GM19324 (cell line): Measurements from ENCODE around the gene SLC16A3.
"Not testable (repeated sequence)": the region's sequence is repeated elsewhere in the genome, so short reads cannot be mapped to it uniquely, and the experiment has no call there.

ENCODE experiments used
- ATAC-seq: cut with Tn5 transposase; IDR thresholded peaks from one replicate; pipeline ENCODE4 v1.9.1; 2021; ENCODE audit warnings: mild to moderate bottlenecking, moderate library complexity; ENCODE audit not compliant: unreplicated experiment, low FRiP score

The SLC16A3 gene

DNA sequence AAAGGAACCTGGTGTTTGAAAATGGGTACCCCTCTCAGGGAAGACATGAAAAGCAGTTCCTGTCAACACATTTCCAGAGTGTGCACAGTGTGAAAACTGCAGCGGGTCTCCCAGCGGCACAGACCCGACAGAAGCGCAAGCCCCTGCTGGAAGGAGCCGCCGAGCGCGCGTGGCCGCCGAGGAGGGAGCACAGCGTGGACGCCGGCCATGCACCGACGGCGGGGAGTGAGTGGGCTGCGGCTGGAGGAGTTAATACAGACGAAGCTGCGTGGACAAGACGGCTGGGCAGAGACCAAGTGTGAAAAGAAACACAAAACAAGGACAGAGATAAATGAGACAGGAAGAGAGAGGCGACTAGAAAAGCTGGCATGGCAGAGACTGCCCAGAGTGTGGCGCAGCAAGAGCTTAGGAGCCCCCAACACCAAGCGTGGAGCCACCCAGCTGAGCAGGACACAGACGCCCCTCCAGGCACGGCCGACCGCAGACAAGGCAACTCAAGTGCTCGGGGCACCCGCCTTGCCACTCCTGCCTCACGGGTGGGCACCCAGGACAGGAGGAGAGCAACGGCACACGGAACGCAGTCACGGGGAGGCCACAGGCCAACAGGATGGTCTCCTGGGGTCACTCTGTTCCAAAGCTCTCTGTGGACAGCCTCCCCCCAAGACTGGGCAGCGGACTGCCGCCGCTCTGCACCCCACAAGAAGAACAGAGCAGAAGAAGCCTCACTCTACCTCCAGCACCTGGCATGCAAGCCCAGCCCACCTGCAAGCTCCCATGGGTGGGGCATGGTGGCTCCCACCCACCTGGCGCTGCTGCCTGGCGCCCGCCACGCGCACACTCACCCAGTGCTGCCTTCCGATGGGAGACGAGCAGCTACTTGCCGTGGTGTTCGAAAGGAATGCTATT is 16.5 kb downstream of the SLC16A3 start:
- ATAC-seq, result no peak

DNA sequence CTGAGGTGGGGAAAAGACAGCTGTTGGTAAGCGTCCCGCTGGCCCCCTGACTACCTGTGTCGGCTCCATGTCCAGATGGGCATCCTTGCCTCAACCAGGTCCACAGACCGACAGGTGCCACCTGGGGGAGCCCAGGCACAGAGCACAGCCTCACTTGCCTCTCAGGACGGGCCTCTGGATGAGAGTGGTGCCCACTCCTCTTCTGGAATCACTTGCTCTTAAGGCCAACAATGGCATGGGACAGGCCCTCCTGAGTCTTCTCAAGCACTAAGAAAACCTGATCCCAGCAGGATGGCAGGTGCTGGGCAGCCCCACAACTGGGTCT is 17.2 kb downstream of the SLC16A3 start:
- no peak for ATAC-seq

DNA sequence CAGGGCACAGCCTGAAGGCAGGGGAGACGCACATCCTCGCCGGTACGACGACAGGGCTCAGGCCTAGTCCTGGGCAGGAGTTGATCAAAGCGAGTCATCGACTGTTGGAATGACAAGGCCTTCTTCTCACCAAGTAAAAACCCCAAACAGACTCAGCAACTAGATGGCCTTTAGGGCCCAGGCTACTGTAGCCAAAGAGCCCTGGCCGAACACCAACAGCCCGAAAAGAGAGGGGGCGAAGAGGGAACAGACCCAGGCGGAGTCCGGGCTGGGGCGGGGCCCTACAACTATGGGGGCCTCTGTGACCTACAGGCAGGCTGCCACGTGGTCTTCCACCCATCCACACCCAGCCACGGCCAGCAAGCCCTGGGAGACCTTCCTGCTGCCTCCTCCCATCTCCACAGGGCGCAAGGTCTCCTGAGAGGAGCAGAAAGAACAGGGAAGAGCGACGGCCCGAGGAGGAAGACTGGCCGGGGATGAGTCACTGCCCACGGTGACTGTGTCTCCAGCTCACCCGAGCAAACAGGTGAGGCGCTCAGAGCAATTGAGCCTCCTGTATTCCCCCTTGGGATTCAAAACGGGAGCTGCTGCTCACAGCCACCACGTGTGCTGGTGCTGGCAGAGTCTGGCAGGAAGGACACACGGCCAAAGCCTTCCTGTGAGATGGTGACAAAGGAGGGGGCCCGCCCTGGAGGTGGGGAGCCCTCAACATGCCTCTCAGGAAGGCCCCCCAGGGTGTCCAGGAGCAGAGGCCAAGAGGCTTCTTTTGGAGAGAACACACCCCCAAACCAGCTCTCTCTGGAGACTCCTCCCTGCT is 17.7 kb downstream of the SLC16A3 start:
- ATAC-seq, result no peak

GRCh38 chr17:82247182-82247823 is 18.5 kb downstream of the SLC16A3 start:
- no peak for ATAC-seq

DNA sequence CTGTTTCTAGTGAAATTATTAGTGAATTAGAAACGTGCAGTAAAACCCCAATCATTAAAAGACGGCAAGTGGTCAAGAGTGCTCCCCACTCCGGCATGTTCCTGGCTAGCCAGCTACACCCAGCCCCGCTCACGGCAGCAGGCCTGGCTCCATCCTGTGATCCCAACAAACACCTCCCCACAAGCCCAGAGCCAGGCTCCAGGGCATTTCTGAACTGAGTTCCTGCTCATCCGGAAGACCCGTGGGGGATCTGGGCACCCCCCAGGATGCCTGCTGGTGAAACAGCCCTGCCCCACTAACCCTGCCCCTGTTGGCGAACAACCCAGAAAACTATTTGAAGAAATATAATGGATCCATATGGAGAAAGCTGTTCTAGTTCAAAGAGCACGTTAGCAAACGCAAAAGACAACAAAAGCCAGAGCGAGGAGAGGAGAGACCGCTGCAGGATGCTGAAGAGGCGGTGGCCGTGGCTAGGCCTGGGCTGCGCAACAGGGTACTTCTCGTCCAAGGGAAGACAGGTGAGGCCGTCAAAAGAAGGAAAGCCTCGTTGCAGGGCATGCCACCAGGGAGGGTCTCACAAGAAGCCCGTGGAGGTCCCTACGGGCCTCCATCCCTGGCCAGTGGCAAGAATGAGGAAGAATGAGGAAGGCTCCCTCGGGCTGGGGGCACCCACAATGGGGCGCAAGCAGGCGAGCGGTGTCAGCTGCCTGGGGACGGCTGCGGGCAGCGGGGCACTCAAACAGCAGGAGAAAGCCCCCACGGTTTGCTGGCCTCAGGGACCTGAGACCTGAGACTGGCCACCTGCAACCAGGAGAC is 19.2 kb downstream of the SLC16A3 start:
- ATAC-seq, result no peak

DNA sequence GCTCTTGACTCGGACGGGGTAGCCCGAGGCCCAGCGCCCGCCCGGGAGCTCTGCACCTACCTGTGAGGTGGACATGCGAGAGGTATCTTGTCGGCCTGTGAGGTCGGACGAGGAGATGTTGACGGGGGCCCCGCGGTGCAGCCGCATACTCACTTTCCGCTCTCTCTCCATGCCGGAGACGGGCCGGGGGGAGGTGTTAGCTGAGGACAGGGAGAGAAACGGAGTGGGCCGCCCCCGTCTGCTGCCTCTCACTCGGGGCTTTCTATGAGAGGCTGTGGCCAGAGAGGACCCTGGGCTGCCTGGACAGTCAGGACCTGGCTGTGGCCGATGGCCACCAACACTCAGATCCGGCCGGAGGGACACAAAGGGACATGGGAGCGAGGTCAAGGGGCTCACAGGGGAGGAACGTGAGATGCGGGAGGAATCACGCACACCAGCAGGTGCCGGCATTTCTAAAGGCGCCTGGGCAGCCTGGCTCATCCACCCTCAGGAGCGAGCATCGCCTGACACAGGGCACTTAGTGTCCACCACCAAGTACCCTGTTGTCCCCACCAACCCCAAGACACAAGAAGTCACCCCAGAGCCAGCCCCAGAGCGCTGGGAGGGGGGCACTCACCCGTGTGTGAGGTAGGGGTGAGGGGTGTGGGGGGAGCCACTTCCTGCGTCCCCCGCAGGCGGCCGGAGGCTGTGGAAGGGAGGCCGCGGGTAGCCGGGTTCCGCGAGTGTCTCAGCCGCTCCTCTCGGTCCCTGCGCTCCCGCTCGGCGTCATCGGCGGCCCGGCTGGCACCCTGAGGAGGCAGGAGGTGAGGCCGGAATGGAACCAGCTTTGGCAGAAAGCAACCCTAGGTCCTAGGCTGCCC is 20.2 kb downstream of the SLC16A3 start:
- no peak for ATAC-seq

DNA sequence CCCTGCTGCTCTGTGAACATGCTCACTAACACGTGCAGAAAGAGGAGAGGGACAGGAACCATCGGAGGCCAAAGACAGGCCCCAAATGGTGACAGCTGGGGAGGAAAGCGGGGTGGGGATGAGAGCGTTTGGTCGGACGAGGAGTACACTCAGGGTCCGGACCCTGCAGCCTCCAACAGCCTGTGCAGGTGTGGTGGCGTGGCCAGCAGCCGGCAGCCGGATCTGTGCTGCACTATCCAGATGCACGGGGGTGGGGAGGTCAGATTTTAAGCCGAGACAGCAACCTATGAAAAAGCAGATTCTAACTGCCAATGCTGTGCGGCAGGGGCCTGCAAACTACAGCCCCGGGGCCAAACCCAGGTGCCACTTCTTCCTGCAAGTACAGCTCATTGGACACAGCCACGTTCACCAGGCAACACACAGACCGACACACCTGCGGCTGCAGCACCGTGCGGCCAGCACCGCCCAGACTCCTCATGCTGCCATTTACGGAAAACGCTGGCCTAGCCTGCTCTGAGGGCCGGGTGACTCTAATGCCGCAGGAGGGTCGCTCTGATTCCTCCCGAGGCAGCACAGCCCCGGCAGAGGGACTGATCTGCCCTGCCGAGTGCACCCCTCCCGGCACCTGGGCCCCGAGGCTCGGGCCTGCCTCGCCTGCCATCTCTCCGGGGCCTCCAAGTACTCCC is 21.2 kb downstream of the SLC16A3 start:
- no peak for ATAC-seq

DNA sequence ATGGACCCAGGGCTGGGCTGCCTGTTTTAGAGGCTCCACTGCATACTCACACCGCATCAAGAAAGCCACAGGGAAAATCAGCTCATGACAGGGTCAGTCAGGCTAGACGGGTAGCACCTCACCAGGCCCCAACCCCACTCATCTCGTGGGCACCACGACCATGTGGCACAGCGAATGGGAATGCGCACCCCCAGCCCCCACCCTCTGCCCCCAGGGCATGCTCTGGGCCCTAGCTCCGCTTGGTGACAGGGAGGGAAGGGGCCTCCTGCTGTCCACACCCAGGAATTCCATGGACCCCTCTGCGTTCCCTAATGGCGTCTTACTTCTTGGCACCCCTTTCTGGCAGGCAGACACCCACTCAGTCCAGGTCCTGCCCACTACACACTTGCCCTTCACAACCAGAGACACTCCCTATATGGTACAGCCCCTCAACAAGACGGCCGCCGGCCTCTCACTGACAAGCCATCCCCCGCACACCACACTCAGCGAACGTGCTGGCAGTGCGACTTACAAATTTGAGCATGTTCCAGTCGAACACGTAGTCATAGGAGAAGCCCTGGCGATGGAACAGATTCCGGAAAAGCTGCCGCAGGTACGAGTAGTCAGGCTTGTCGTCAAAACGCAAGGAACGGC is 22.1 kb downstream of the SLC16A3 start:
- no peak for ATAC-seq

GRCh38 chr17:82252511-82253178 is 23.8 kb downstream of the SLC16A3 start:
- ATAC-seq, result no peak

DNA sequence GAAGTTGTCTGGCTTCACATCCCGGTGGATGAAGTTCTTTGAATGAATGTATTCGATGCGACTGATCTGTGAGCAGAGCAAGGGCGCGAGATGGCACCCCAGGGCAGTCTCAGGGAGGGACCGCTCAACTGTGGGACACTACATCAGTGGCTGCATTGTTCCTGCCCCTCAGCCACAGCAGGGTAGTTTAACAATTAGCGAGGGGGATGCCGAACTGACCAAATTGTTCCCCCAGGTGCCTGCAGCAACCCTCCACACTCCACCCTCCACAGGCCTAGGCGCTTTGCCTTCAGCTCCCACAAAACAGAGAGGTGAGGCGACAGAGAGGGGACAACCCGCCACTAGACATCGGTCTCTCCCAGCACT is 24.3 kb downstream of the SLC16A3 start:
- ATAC-seq, result no peak

GRCh38 chr17:82254096-82254495 is 25.3 kb downstream of the SLC16A3 start:
- not testable (repeated sequence) for ATAC-seq

DNA sequence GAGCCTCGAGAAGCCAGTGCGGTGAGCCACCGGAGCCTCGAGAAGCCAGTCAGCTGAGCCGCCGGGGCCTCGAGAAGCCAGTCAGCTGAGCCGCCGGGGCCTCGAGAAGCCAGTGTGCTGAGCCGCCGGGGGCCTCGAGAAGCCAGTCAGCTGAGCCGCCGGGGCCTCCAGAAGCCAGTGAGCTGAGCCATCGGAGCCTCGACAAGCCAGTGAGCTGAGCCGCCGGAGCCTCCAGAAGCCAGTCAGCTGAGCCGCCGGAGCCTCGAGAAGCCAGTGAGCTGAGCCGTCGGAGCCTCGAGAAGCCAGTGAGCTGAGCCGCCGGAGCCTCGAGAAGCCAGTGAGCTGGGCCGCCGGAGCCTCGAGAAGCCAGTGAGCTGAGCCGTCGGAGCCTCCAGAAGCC is 25.9 kb downstream of the SLC16A3 start:
- not testable (repeated sequence) for ATAC-seq

GRCh38 chr17:82255402-82255972 is 26.6 kb downstream of the SLC16A3 start:
- ATAC-seq, result no peak

DNA sequence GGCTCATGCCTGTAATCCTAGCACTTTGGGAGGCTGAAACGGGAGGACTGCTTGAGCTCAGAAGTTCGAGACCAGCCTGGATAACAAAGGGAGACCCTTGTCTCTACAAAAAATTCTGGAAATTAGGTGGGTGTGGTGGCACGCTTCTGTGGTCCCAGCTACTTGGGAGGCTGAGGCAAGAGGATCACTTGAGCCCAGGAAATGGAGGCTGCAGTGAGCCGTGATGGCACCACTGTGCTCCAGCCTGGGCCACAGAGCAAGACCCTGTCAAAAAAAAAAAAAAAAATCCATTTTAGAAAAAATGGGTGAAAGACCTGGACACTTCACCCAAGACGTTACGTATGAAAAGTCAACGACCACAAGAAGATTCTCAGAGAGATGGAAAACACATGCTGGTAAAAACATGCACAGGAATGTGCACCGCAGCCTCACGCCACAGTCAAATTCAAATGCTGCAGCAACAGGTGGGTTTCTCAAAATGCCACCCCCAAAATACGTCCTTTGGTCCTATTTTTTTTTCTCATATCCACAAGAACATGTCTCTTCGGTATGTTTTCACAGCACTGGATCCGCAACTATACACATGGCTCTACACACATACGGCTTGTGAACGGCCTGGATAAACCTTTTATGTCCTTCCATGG is 27.5 kb downstream of the SLC16A3 start:
- no peak for ATAC-seq

GRCh38 chr17:82257473-82257872 is 28.6 kb downstream of the SLC16A3 start:
- no peak for ATAC-seq

GRCh38 chr17:82258555-82258954 is 29.7 kb downstream of the SLC16A3 start:
- ATAC-seq, result no peak
